ENCODE measurements around the gene SLC38A4. TPM values are rescaled to one million over a fixed set of nuclear protein-coding genes. Genes with fewer than 3 reads are reported as not detected.

The SLC38A4 gene
- total RNA-seq, 4 donors from 2014 or later, result 0.23 to 0.54 TPM; not detected in 2

DNA sequence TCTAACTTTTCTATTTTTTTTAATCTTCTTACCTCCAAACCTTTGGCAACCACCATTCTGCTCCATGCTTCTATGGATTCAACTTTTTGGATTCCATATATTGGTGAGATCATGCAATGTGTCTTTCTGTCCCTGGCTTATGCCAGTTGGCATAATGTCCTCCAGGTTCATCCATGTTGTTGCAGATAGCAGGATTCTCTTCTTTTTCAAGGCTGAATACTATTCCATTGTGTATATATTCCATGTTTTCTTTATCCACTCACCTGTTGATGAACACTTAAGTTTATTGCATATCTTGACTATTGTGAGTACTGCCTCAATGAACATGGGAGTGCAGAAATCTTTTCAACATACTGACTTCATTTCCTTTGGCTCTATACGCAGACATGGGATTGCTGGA lies 21.2 kb upstream of the SLC38A4 start:
- no peaks in the 10 kb centered on the region for H3K4me1 ChIP-seq
- TF ChIP-seq, protein P1, sequence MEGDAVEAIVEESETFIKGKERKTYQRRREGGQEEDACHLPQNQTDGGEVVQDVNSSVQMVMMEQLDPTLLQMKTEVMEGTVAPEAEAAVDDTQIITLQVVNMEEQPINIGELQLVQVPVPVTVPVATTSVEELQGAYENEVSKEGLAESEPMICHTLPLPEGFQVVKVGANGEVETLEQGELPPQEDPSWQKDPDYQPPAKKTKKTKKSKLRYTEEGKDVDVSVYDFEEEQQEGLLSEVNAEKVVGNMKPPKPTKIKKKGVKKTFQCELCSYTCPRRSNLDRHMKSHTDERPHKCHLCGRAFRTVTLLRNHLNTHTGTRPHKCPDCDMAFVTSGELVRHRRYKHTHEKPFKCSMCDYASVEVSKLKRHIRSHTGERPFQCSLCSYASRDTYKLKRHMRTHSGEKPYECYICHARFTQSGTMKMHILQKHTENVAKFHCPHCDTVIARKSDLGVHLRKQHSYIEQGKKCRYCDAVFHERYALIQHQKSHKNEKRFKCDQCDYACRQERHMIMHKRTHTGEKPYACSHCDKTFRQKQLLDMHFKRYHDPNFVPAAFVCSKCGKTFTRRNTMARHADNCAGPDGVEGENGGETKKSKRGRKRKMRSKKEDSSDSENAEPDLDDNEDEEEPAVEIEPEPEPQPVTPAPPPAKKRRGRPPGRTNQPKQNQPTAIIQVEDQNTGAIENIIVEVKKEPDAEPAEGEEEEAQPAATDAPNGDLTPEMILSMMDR (IDR thresholded peaks at IDR 0.05), result no peak
- TF ChIP-seq EP300 (IDR thresholded peaks at IDR 0.05) (no peak), POLR2A (IDR thresholded peaks at IDR 0.05) (no peak), POLR2AphosphoS5 (IDR thresholded peaks at IDR 0.05) (no peak)
- no peaks in the 10 kb centered on the region for H3K9me3 ChIP-seq
- no peak overlapping the region for H3K4me3 ChIP-seq
- H3K36me3 ChIP-seq, result no peaks in the 10 kb centered on the region
- 56 to 89% methylated on average over 1 of the region's 1 CpG for WGBS, 2 donors (ENCODE audit: low coverage in 1 of 2)
- no peaks in the 10 kb centered on the region for H3K27me3 ChIP-seq
- H3K27ac ChIP-seq, result no peak overlapping the region
- no peak for ATAC-seq

DNA sequence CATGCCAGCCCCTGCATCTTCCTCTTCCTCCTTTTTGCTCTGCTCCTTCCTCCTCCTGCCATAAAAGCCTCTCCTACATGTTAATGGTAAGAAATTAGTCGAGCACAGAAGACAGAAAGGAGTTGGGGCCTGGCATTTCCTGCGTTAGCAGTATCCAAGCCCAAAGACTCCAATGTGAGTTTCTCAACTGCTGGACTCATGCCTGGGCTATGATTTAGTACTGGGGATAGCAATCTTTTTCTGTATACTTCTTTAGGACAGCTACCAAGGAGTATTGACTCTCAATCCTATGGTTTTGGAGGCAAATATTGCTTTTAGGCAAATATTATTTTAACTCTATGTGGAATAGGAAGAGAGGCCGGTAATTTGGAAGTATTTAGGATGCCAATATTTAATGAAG lies 18.0 kb upstream of the SLC38A4 start:
- Histone ChIP-seq H3K27me3 (no peaks in the 10 kb centered on the region), H3K9me3 (no peaks in the 10 kb centered on the region), H3K4me3 (no peak overlapping the region), H3K36me3 (no peaks in the 10 kb centered on the region), H3K4me1 (no peaks in the 10 kb centered on the region), H3K27ac (no peak overlapping the region)
- TF ChIP-seq, protein P1 (IDR thresholded peaks at IDR 0.05), result no peak
- no peak for TF ChIP-seq EP300 (IDR thresholded peaks at IDR 0.05)
- TF ChIP-seq POLR2A (IDR thresholded peaks at IDR 0.05), result no peak
- TF ChIP-seq POLR2AphosphoS5 (IDR thresholded peaks at IDR 0.05), result no peak
- WGBS, 2 donors (ENCODE audit: low coverage in 1 of 2), result 58 to 68% methylated on average over 3 of the region's 3 CpGs
- ATAC-seq, result no peak

DNA sequence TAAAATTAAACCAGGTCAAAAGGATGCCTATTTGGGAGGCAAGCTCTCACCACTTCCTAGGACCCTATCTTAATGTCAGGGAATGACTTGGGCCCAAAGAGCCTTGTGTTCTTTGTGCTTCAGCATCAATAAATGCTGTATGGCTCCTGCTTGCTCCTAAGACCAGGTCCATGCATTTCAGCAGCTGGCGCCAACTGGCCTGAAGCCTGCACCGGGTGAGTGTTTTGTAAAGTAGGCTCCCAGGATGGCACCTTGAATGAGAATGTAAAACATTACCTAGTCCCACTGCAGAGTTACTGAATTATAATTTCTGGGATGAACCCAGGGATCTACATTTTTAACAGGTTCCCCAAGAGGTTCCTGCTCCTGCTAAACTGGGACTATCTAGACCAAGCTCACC lies 16.1 kb upstream of the SLC38A4 start:
- Histone ChIP-seq H3K27ac (no peak overlapping the region), H3K27me3 (no peaks in the 10 kb centered on the region), H3K4me3 (no peak overlapping the region), H3K4me1 (no peaks in the 10 kb centered on the region), H3K9me3 (no peaks in the 10 kb centered on the region), H3K36me3 (no peaks in the 10 kb centered on the region)
- TF ChIP-seq POLR2A (IDR thresholded peaks at IDR 0.05), result no peak
- no CpG with 5 or more reads among the region's 2 CpGs for WGBS, 2 donors (ENCODE audit: low coverage in 1 of 2)
- no peak for ATAC-seq

DNA sequence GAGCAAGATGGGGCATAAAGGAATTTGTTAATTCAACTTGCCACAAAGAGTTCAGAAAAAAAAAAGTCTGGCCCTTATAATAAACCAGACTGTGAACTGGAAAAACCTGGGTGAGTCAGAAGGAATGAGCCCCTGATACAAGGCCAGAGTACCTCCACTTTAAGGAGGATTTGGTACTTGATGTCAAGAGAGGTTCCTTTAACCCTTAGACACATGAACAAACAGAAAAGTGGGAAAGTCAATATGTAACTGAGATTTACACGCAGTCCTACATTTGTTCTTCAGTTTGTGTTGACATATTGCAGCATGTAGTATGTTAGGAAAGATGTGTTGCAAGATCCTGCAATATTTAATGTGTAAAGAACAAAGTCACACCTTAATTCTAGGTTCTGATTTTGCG lies 14.2 kb upstream of the SLC38A4 start:
- Histone ChIP-seq H3K27me3 (no peaks in the 10 kb centered on the region), H3K27ac (no peak overlapping the region), H3K9me3 (no peaks in the 10 kb centered on the region), H3K4me1 (no peaks in the 10 kb centered on the region), H3K4me3 (no peak overlapping the region), H3K36me3 (no peaks in the 10 kb centered on the region)
- TF ChIP-seq, protein P1 (IDR thresholded peaks at IDR 0.05), result no peak
- TF ChIP-seq POLR2A (IDR thresholded peaks at IDR 0.05), result no peak
- TF ChIP-seq EP300 (IDR thresholded peaks at IDR 0.05), result no peak
- TF ChIP-seq POLR2AphosphoS5 (IDR thresholded peaks at IDR 0.05), result no peak
- 74 to 96% methylated on average over 2 of the region's 2 CpGs for WGBS, 2 donors (ENCODE audit: low coverage in 1 of 2)
- ATAC-seq, result no peak

DNA sequence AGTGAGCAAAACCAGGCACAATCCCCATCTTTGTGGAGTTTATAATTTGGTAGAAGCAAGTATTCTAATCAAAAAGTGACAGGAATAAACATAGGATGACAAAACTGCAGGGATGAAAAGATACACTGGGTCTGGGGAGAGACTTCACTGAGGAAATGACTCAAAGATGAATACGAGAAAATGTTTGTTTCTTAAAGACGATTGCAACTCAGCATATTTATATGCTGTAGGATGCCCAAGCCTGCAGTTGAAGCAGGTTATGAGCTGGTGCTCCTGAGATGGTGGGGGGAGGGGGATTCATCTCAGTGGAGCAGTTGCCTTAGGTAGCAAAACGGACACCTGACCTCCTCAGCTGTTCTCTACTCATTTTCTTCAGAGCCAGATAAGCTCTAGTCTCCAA lies 13.4 kb upstream of the SLC38A4 start:
- no peak for ATAC-seq
- Histone ChIP-seq H3K36me3 (no peaks in the 10 kb centered on the region), H3K9me3 (no peaks in the 10 kb centered on the region), H3K4me3 (no peak overlapping the region), H3K27ac (no peak overlapping the region), H3K27me3 (no peaks in the 10 kb centered on the region), H3K4me1 (no peaks in the 10 kb centered on the region)
- 58 to 59% methylated on average over 3 of the region's 3 CpGs for WGBS, 2 donors (ENCODE audit: low coverage in 1 of 2)
- TF ChIP-seq POLR2AphosphoS5 (IDR thresholded peaks at IDR 0.05) (no peak), EP300 (IDR thresholded peaks at IDR 0.05) (no peak), POLR2A (IDR thresholded peaks at IDR 0.05) (no peak)
- TF ChIP-seq, protein P1 (IDR thresholded peaks at IDR 0.05), result no peak
